Measurements from ENCODE around the gene PYGL. TPM values are rescaled to one million over a fixed set of nuclear protein-coding genes. Genes with fewer than 3 reads are reported as not detected.

PYGL gene
- total RNA-seq, 1 experiment from 2014 or later, result 174 TPM

- H3K27me3 ChIP-seq (ENCODE audit: low read length), result no peaks in the 10 kb centered on the region
- no peak overlapping the region for H3K4me3 ChIP-seq (ENCODE audit: low read length)
- no TSS peak for BruUV-seq (replicated peaks)
- H3K9me2 ChIP-seq (replicated peaks; ENCODE audit: low read length), result no peaks in the 10 kb centered on the region
- H3K4me2 ChIP-seq (ENCODE audit: low read length), result peak overlapping the region; percentile 40
- intact Hi-C loops (cut with micrococcal nuclease), result loop anchor here (1.0 kb wide), 1 partner anchor 10 kb away; no protein-coding TSS in a partner anchor
- H3K36me3 ChIP-seq (ENCODE audit: low read depth, low read length), result no peaks in the 10 kb centered on the region
- CTCF ChIA-PET, result interaction anchor here (0.6 to 1.3 kb wide), 5 partner anchors 10 to 165 kb away, joined by 3 to 10 read pairs (median 5); partner anchors contain the start of gene TRIM9
- H2AFZ ChIP-seq (ENCODE audit: low read length), result no peak overlapping the region
- H3F3A ChIP-seq (ENCODE audit: low read length, unreplicated experiment), result no peaks in the 10 kb centered on the region
- no peak overlapping the region for H3K9ac ChIP-seq (ENCODE audit: low read length)
- H3K9me3 ChIP-seq (ENCODE audit: low read length), result no peaks in the 10 kb centered on the region
- POLR2A ChIA-PET (ENCODE audit: unreplicated experiment), result interaction anchor here (0.6 to 0.7 kb wide), 5 partner anchors 49 to 1365 kb away, joined by 3 to 7 read pairs (median 3); no protein-coding TSS in a partner anchor
- TF ChIP-seq EZH2 (IDR thresholded peaks at IDR 0.05; ENCODE audit: low read length, unreplicated experiment) (no peak), CTCF (conservative IDR thresholded peaks at IDR 0.05; ENCODE audit: low read depth, low read length) (no peak), EZH2phosphoT487 (IDR thresholded peaks at IDR 0.05; ENCODE audit: borderline replicate concordance, low read length) (no peak)
- H3K27ac ChIP-seq (ENCODE audit: low read length), result peak overlapping the region; percentile 31
- DNase-seq, result peak; percentile 97
- no peaks in the 10 kb centered on the region for H3K79me2 ChIP-seq (ENCODE audit: low read length)
- H4K20me1 ChIP-seq (ENCODE audit: low read length), result no peaks in the 10 kb centered on the region
- peak; percentile 49 for ATAC-seq
- H3K4me1 ChIP-seq (ENCODE audit: insufficient read depth, low read length), result peaks cover 35% of the 10 kb centered on the region
Observed at GRCh38 chr14:50964683-50965390, 20.6 kb upstream of the PYGL start.

- ChIA-PET POLR2A (ENCODE audit: unreplicated experiment) (interaction anchor here (0.6 kb wide), 2 partner anchors 201 to 250 kb away, joined by 3 read pairs; no protein-coding TSS in a partner anchor), CTCF (interaction anchor here (1.0 to 1.3 kb wide), 4 partner anchors 9 to 164 kb away, joined by 4 to 10 read pairs (median 6); partner anchors contain the start of gene TRIM9)
- H3K9me3 ChIP-seq (ENCODE audit: low read length), result no peaks in the 10 kb centered on the region
- no peak overlapping the region for H3K9ac ChIP-seq (ENCODE audit: low read length)
- no peaks in the 10 kb centered on the region for H3K27me3 ChIP-seq (ENCODE audit: low read length)
- no peaks in the 10 kb centered on the region for H4K20me1 ChIP-seq (ENCODE audit: low read length)
- H3K9me2 ChIP-seq (replicated peaks; ENCODE audit: low read length), result no peaks in the 10 kb centered on the region
- no peak overlapping the region for H3K4me3 ChIP-seq (ENCODE audit: low read length)
- no peak for TF ChIP-seq EZH2 (IDR thresholded peaks at IDR 0.05; ENCODE audit: low read length, unreplicated experiment)
- no peaks in the 10 kb centered on the region for H3K36me3 ChIP-seq (ENCODE audit: low read depth, low read length)
- intact Hi-C loops (cut with micrococcal nuclease), result loop anchor here (1.0 kb wide), 1 partner anchor 9 kb away; no protein-coding TSS in a partner anchor
- no peak overlapping the region for H2AFZ ChIP-seq (ENCODE audit: low read length)
- no TSS peak for BruUV-seq (replicated peaks)
- H3F3A ChIP-seq (ENCODE audit: low read length, unreplicated experiment), result no peaks in the 10 kb centered on the region
- H3K4me1 ChIP-seq (ENCODE audit: insufficient read depth, low read length), result peaks cover 35% of the 10 kb centered on the region
- H3K4me2 ChIP-seq (ENCODE audit: low read length), result no peak overlapping the region
- ATAC-seq (no peak), DNase-seq (no peak)
- no peak overlapping the region for H3K27ac ChIP-seq (ENCODE audit: low read length)
- no peaks in the 10 kb centered on the region for H3K79me2 ChIP-seq (ENCODE audit: low read length)
Observed at GRCh38 chr14:50963919-50964318, 19.6 kb upstream of the PYGL start.

GRCh38 chr14:50961605-50962221, 17.4 kb upstream of the PYGL start:
- Histone ChIP-seq H4K20me1 (ENCODE audit: low read length) (no peaks in the 10 kb centered on the region), H3K4me3 (ENCODE audit: low read length) (peak overlapping the region; percentile 20; the same call in 1 of the 2 replicates), H3K9me2 (replicated peaks; ENCODE audit: low read length) (no peaks in the 10 kb centered on the region), H3K27ac (ENCODE audit: low read length) (peak overlapping the region; percentile 36), H3K36me3 (ENCODE audit: low read depth, low read length) (no peaks in the 10 kb centered on the region), H3K4me2 (ENCODE audit: low read length) (peak overlapping the region; percentile 64), H3K9me3 (ENCODE audit: low read length) (no peaks in the 10 kb centered on the region), H3K4me1 (ENCODE audit: insufficient read depth, low read length) (peaks cover 35% of the 10 kb centered on the region), H3K79me2 (ENCODE audit: low read length) (no peaks in the 10 kb centered on the region), H3K27me3 (ENCODE audit: low read length) (no peaks in the 10 kb centered on the region), H3K9ac (ENCODE audit: low read length) (no peak overlapping the region), H2AFZ (ENCODE audit: low read length) (0 out of 2 replicates have a peak overlapping the region, but pooled peaks have one; percentile 20), H3F3A (ENCODE audit: low read length, unreplicated experiment) (no peaks in the 10 kb centered on the region)
- intact Hi-C loops (cut with micrococcal nuclease), result loop anchor here (1.0 kb wide), 1 partner anchor 44 kb away; no protein-coding TSS in a partner anchor
- DNase-seq (peak; percentile 98), ATAC-seq (peak; percentile 92)
- BruUV-seq (replicated peaks), result no TSS peak
- ChIA-PET POLR2A (ENCODE audit: unreplicated experiment) (no interaction called here), CTCF (no interaction called here)
- no peak for TF ChIP-seq EZH2 (IDR thresholded peaks at IDR 0.05; ENCODE audit: low read length, unreplicated experiment)
- TF ChIP-seq CTCF (conservative IDR thresholded peaks at IDR 0.05; ENCODE audit: low read depth, low read length), result no peak
- TF ChIP-seq EZH2phosphoT487 (IDR thresholded peaks at IDR 0.05; ENCODE audit: borderline replicate concordance, low read length), result no peak
